Measurements from ENCODE around the gene UBE2J2. TPM values are rescaled to one million over a fixed set of nuclear protein-coding genes. Genes with fewer than 3 reads are reported as not detected.

The UBE2J2 gene
- total and polyA plus RNA-seq, 2 of the 4 experiments (the other 2 are of a cell fraction) = 20.6 to 67.5 TPM

- no peak overlapping the region for H4K8ac ChIP-seq (ENCODE audit: low read depth in 2 of 2, low read length in 2 of 2)
- no peak overlapping the region for H2BK5ac ChIP-seq (ENCODE audit: low read depth, low read length, poor library complexity, severe bottlenecking)
- H2AFZ ChIP-seq (replicated peaks; ENCODE audit: low read length, poor library complexity) = no peak overlapping the region
- WGBS, 2 experiments (ENCODE audit: extremely low coverage in 2 of 2, insufficient read length in 1 of 2) = 86% methylated on average over 11 of the region's 15 CpGs; no CpG with 5 or more reads in 1 of the 2 experiments
- H2AK9ac ChIP-seq (replicated peaks; ENCODE audit: low read depth, low read length, poor library complexity) = no peak overlapping the region
- H3K14ac ChIP-seq (replicated peaks; ENCODE audit: low read depth, low read length) = no peak overlapping the region
- TF ChIP-seq ELK1 (IDR thresholded peaks at IDR 0.05; ENCODE audit: borderline replicate concordance, low read depth, low read length) (no peak), RFX5 (IDR thresholded peaks at IDR 0.05; ENCODE audit: low read depth, low read length) (no peak), POLR2A (IDR thresholded peaks at IDR 0.05; ENCODE audit: low read depth, low read length) (no peak), CTCF (conservative IDR thresholded peaks at IDR 0.05; ENCODE audit: low read depth, low read length) (no peak), RAD21 (IDR thresholded peaks at IDR 0.05; ENCODE audit: low read length) (no peak), NFE2L2 (IDR thresholded peaks at IDR 0.05; ENCODE audit: low read depth, low read length) (no peak), FOS (IDR thresholded peaks at IDR 0.05; ENCODE audit: low read depth, low read length) (no peak), BHLHE40 (IDR thresholded peaks at IDR 0.05; ENCODE audit: low read depth, low read length) (no peak), MAZ (IDR thresholded peaks at IDR 0.05; ENCODE audit: borderline replicate concordance, low read depth, low read length) (no peak), RCOR1 (IDR thresholded peaks at IDR 0.05; ENCODE audit: insufficient replicate concordance, low read length) (no peak), MXI1 (IDR thresholded peaks at IDR 0.05; ENCODE audit: borderline replicate concordance, low read depth, low read length) (no peak), CEBPB (IDR thresholded peaks at IDR 0.05; ENCODE audit: low read depth, low read length) (no peak), CHD1 (IDR thresholded peaks at IDR 0.05; ENCODE audit: low read depth, low read length) (no peak), SMC3 (IDR thresholded peaks at IDR 0.05; ENCODE audit: low read depth, low read length) (no peak), MAFK (IDR thresholded peaks at IDR 0.05; ENCODE audit: low read depth, low read length) (no peak)
- TF ChIP-seq, protein P1, sequence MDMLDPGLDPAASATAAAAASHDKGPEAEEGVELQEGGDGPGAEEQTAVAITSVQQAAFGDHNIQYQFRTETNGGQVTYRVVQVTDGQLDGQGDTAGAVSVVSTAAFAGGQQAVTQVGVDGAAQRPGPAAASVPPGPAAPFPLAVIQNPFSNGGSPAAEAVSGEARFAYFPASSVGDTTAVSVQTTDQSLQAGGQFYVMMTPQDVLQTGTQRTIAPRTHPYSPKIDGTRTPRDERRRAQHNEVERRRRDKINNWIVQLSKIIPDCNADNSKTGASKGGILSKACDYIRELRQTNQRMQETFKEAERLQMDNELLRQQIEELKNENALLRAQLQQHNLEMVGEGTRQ (IDR thresholded peaks at IDR 0.05; ENCODE audit: low read depth, low read length) = no peak
- peaks cover 0 to 18% of the 10 kb centered on the region in 2 experiments; a peak in 2 of 4 replicates for H3K79me1 ChIP-seq (ENCODE audit: low read depth in 1 of 2, low read length in 2 of 2)
- H3K18ac ChIP-seq (ENCODE audit: low read depth, low read length) = no peak overlapping the region
- H3K4me3 ChIP-seq (ENCODE audit: insufficient read depth, low read depth, low read length) = no peak overlapping the region
- ChIA-PET POLR2A (ENCODE audit: unreplicated experiment) (no interaction called here), CTCF (no interaction called here)
- no peaks in the 10 kb centered on the region for H3K9me3 ChIP-seq (ENCODE audit: control insufficient read depth, insufficient read depth, low read length)
- in situ Hi-C loops (cut with MboI; ENCODE audit: low sequenced_read_pairs) = no loop called here
- BruUV-seq (replicated peaks) = no TSS peak
- no peak overlapping the region for H3K4me2 ChIP-seq (ENCODE audit: low read depth, low read length)
- H3K27me3 ChIP-seq (ENCODE audit: control insufficient read depth, insufficient read depth, low read length) = no peaks in the 10 kb centered on the region
- H3K9me1 ChIP-seq (ENCODE audit: insufficient read depth, low read length) = no peaks in the 10 kb centered on the region
- H3K36me3 ChIP-seq (ENCODE audit: control insufficient read depth, insufficient read depth, low read length) = peaks cover 2% of the 10 kb centered on the region; the same call in 1 of the 2 replicates
- dilution Hi-C loops (cut with HindIII; ENCODE audit: low sequenced_read_pairs, unreplicated experiment) = no loop called here
- no peak overlapping the region for H4K91ac ChIP-seq (ENCODE audit: insufficient read depth, low read depth, low read length)
- no peak overlapping the region for H3K56ac ChIP-seq (ENCODE audit: extremely low read depth, insufficient read depth, low read length)
- no peak overlapping the region for H2BK120ac ChIP-seq (ENCODE audit: low read depth, low read length)
- no peak overlapping the region for H2BK15ac ChIP-seq (ENCODE audit: low read depth, low read length)
- H2AK5ac ChIP-seq (ENCODE audit: low read depth, low read length) = 0 out of 2 replicates have a peak overlapping the region, but pooled peaks have one; percentile 9
- ATAC-seq (ENCODE audit: low read depth) (no peak), DNase-seq (no peak)
- no peak overlapping the region for H3K23ac ChIP-seq (ENCODE audit: low read depth, low read length)
- H3K9ac ChIP-seq (ENCODE audit: low read depth, low read length) = no peak overlapping the region
- H3K27ac ChIP-seq (ENCODE audit: insufficient read depth, low read length) = no peak overlapping the region
- no peaks in the 10 kb centered on the region for H4K20me1 ChIP-seq (ENCODE audit: insufficient read depth, low read length)
- no peak overlapping the region for H4K5ac ChIP-seq (ENCODE audit: low read depth, low read length)
- H3K4me1 ChIP-seq (ENCODE audit: control insufficient read depth, insufficient read depth, low read length) = peaks cover 14% of the 10 kb centered on the region
- no peak overlapping the region for H2BK20ac ChIP-seq (ENCODE audit: low read depth, low read length)
- intact Hi-C loops (cut with micrococcal nuclease) = no loop called here
- no peak overlapping the region for H3K4ac ChIP-seq (ENCODE audit: low read depth, low read length)
These were observed 34.4 kb downstream of the UBE2J2 start for GRCh38 chr1:1239227-1239613.

Data from IMR-90 (cell line).